K562 (cell line): ENCODE measurements around the gene TGOLN2. TPM values are rescaled to one million over a fixed set of nuclear protein-coding genes. Genes with fewer than 3 reads are reported as not detected.

Experiments used
- CBFA2T3 ChIP-seq: fragments of 450-650 bp; IDR thresholded peaks from 2 replicates; pipeline ENCODE4 v1.6.1; 2017
- CBFB ChIP-seq: sonication (generic); formaldehyde crosslinking; IDR thresholded peaks from 2 replicates; pipeline ENCODE4 v1.4.0; 2020; ENCODE audit warnings: mild to moderate bottlenecking, missing genetic modification reagents
- SMARCC2 ChIP-seq: fragments of 450-650 bp; IDR thresholded peaks from 2 replicates; pipeline ENCODE4 v1.6.1; 2017; ENCODE audit warnings: antibody characterized with exemption, moderate library complexity, mild to moderate bottlenecking, low read depth
- STAG1 ChIP-seq: sonication (generic); formaldehyde crosslinking; IDR thresholded peaks from 2 replicates; pipeline ENCODE4 v1.5.0; 2020; ENCODE audit warnings: missing genetic modification reagents, borderline replicate concordance
- ZNF507 ChIP-seq: conservative IDR thresholded peaks from 2 replicates; pipeline ENCODE4 v1.6.1; 2017; ENCODE audit warnings: missing genetic modification characterization, missing compliant biosample characterization
- polyA plus RNA-seq, 8 experiments: library from polyadenylated mRNA; depleted of rRNA in 4 of 8; stranded (reverse) in 5 of 8; unstranded in 3 of 8; fragments of >200 nt; fragmentation: Nextera tagmentation in 2 of 8; fragmentation: Illumina TruSeq in 1 of 8; extraction: Ambion mirVana in 2 of 8; extraction: Trizol in 1 of 8; gene quantifications; 2 replicates each; pipeline versions ENCODE4 v1.2.1 to v1.2.3, GENCODE V29; 2011 to 2014; ENCODE audit warnings: inconsistent platforms in 1 of 8, missing spikeins in 1 of 8
- total RNA-seq, 7 experiments: library from RNA; depleted of rRNA in 6 of 7; stranded (reverse); fragments of >200 nt in 6 of 7; fragmentation: Illumina TruSeq in 2 of 7; extraction: Trizol in 2 of 7; gene quantifications; 2 replicates each; pipeline versions ENCODE4 v1.2.1 to v1.2.3, GENCODE V29; 2011 to 2021; ENCODE audit warnings: low replicate concordance in 1 of 7
- TF ChIP-seq, protein P1 (sequence below): fragments of 450-650 bp; IDR thresholded peaks from 2 replicates; pipeline ENCODE4 v1.6.1; 2016; ENCODE audit warnings: mild to moderate bottlenecking, moderate library complexity
- TF ChIP-seq, protein P2 (sequence below): fragments of 250-450 bp; sonication (Bioruptor Pico); IDR thresholded peaks from 2 replicates; pipeline ENCODE4 v1.8.0; 2022; ENCODE audit warnings: inconsistent platforms, mild to moderate bottlenecking, moderate library complexity, borderline replicate concordance
- TF ChIP-seq, protein P3 (sequence below), 3 experiments: IDR thresholded peaks in 2 of 3; conservative IDR thresholded peaks in 1 of 3; 2 replicates each; pipeline ENCODE4 v1.5.1; 2011 to 2012; ENCODE audit warnings: low read length in 3 of 3, mild to moderate bottlenecking in 3 of 3, control low read depth in 2 of 3, improper control_type of control experiment in 1 of 3, inconsistent platforms in 1 of 3, low read depth in 1 of 3, mixed read lengths in 1 of 3, moderate library complexity in 1 of 3; ENCODE audit not compliant: insufficient read depth in 2 of 3
- TF ChIP-seq, protein P4 (sequence below): fragments of 250-450 bp; sonication (Bioruptor Pico); IDR thresholded peaks from 2 replicates; pipeline ENCODE4 v1.5.0; 2020; ENCODE audit warnings: mild to moderate bottlenecking, borderline replicate concordance

Gene TGOLN2
- total and polyA plus RNA-seq, 9 of the 15 experiments (the other 6 are each of a cell fraction or from before 2014, with no cell fraction given): 13.0 to 66.5 (median 35.9) TPM

DNA sequence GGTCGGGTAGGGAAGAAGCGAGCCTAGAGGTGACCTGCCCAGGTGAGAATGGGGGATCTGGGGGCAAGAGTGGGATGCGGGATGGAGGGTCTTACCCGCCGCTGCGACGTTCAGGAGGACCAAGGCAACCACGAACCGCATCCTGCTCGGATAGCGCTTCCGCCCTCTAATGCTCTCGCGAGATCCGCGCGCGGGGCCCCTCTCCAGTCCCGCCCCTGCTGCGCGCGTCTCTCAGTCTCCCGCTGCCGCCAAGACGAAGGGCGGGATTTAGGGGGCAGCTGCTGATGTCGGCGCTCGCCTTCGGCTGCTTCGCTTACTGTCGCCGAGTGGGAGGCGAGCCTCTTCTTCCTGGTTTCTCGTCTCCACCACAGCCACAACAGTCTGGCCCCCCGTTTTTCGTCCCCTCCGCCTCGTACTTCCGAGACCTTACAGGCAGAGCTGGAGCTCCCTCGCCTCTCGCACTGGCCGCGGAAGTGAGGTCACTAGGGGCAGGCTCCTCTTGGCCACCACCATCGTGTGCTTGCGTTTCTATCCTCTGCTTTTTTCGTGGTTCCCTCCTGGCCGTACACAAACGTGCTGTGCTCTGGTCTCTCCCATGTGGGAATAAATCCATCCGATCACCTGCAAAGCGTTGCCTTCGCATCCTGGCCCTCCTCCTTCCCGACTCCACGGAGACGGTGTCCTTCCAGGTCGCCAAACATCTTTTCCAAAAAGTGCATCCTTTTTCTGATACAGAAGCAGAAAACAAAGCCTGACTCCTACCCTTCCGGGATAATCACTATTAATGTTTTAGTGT is at the start of gene TGOLN2 (continued):
- TF ChIP-seq, protein P1, sequence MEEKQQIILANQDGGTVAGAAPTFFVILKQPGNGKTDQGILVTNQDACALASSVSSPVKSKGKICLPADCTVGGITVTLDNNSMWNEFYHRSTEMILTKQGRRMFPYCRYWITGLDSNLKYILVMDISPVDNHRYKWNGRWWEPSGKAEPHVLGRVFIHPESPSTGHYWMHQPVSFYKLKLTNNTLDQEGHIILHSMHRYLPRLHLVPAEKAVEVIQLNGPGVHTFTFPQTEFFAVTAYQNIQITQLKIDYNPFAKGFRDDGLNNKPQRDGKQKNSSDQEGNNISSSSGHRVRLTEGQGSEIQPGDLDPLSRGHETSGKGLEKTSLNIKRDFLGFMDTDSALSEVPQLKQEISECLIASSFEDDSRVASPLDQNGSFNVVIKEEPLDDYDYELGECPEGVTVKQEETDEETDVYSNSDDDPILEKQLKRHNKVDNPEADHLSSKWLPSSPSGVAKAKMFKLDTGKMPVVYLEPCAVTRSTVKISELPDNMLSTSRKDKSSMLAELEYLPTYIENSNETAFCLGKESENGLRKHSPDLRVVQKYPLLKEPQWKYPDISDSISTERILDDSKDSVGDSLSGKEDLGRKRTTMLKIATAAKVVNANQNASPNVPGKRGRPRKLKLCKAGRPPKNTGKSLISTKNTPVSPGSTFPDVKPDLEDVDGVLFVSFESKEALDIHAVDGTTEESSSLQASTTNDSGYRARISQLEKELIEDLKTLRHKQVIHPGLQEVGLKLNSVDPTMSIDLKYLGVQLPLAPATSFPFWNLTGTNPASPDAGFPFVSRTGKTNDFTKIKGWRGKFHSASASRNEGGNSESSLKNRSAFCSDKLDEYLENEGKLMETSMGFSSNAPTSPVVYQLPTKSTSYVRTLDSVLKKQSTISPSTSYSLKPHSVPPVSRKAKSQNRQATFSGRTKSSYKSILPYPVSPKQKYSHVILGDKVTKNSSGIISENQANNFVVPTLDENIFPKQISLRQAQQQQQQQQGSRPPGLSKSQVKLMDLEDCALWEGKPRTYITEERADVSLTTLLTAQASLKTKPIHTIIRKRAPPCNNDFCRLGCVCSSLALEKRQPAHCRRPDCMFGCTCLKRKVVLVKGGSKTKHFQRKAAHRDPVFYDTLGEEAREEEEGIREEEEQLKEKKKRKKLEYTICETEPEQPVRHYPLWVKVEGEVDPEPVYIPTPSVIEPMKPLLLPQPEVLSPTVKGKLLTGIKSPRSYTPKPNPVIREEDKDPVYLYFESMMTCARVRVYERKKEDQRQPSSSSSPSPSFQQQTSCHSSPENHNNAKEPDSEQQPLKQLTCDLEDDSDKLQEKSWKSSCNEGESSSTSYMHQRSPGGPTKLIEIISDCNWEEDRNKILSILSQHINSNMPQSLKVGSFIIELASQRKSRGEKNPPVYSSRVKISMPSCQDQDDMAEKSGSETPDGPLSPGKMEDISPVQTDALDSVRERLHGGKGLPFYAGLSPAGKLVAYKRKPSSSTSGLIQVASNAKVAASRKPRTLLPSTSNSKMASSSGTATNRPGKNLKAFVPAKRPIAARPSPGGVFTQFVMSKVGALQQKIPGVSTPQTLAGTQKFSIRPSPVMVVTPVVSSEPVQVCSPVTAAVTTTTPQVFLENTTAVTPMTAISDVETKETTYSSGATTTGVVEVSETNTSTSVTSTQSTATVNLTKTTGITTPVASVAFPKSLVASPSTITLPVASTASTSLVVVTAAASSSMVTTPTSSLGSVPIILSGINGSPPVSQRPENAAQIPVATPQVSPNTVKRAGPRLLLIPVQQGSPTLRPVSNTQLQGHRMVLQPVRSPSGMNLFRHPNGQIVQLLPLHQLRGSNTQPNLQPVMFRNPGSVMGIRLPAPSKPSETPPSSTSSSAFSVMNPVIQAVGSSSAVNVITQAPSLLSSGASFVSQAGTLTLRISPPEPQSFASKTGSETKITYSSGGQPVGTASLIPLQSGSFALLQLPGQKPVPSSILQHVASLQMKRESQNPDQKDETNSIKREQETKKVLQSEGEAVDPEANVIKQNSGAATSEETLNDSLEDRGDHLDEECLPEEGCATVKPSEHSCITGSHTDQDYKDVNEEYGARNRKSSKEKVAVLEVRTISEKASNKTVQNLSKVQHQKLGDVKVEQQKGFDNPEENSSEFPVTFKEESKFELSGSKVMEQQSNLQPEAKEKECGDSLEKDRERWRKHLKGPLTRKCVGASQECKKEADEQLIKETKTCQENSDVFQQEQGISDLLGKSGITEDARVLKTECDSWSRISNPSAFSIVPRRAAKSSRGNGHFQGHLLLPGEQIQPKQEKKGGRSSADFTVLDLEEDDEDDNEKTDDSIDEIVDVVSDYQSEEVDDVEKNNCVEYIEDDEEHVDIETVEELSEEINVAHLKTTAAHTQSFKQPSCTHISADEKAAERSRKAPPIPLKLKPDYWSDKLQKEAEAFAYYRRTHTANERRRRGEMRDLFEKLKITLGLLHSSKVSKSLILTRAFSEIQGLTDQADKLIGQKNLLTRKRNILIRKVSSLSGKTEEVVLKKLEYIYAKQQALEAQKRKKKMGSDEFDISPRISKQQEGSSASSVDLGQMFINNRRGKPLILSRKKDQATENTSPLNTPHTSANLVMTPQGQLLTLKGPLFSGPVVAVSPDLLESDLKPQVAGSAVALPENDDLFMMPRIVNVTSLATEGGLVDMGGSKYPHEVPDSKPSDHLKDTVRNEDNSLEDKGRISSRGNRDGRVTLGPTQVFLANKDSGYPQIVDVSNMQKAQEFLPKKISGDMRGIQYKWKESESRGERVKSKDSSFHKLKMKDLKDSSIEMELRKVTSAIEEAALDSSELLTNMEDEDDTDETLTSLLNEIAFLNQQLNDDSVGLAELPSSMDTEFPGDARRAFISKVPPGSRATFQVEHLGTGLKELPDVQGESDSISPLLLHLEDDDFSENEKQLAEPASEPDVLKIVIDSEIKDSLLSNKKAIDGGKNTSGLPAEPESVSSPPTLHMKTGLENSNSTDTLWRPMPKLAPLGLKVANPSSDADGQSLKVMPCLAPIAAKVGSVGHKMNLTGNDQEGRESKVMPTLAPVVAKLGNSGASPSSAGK: peak; percentile 87
- TF ChIP-seq CBFB (peak; percentile 57; the same call in 1 of the 2 replicates), SMARCC2 (0 out of 2 replicates have a peak, but pooled peaks have one; percentile 20), ZNF507 (tag) (no peak), STAG1 (CRISPR knock-in tag) (no peak), CBFA2T3 (no peak)
- TF ChIP-seq, protein P2, sequence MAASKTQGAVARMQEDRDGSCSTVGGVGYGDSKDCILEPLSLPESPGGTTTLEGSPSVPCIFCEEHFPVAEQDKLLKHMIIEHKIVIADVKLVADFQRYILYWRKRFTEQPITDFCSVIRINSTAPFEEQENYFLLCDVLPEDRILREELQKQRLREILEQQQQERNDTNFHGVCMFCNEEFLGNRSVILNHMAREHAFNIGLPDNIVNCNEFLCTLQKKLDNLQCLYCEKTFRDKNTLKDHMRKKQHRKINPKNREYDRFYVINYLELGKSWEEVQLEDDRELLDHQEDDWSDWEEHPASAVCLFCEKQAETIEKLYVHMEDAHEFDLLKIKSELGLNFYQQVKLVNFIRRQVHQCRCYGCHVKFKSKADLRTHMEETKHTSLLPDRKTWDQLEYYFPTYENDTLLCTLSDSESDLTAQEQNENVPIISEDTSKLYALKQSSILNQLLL (CRISPR knock-in tag): no peak
- TF ChIP-seq, protein P3, sequence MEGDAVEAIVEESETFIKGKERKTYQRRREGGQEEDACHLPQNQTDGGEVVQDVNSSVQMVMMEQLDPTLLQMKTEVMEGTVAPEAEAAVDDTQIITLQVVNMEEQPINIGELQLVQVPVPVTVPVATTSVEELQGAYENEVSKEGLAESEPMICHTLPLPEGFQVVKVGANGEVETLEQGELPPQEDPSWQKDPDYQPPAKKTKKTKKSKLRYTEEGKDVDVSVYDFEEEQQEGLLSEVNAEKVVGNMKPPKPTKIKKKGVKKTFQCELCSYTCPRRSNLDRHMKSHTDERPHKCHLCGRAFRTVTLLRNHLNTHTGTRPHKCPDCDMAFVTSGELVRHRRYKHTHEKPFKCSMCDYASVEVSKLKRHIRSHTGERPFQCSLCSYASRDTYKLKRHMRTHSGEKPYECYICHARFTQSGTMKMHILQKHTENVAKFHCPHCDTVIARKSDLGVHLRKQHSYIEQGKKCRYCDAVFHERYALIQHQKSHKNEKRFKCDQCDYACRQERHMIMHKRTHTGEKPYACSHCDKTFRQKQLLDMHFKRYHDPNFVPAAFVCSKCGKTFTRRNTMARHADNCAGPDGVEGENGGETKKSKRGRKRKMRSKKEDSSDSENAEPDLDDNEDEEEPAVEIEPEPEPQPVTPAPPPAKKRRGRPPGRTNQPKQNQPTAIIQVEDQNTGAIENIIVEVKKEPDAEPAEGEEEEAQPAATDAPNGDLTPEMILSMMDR (IDR thresholded peaks at IDR 0.05 in 2 of 3, conservative IDR thresholded peaks at IDR 0.05 in 1 of 3; ENCODE audit: insufficient read depth in 2 of 3, low read depth in 1 of 3, low read length in 3 of 3): 0 out of 6 replicates have a peak, but pooled peaks of 2 of the 3 experiments have one; percentile 3 to 14
- TF ChIP-seq, protein P4, sequence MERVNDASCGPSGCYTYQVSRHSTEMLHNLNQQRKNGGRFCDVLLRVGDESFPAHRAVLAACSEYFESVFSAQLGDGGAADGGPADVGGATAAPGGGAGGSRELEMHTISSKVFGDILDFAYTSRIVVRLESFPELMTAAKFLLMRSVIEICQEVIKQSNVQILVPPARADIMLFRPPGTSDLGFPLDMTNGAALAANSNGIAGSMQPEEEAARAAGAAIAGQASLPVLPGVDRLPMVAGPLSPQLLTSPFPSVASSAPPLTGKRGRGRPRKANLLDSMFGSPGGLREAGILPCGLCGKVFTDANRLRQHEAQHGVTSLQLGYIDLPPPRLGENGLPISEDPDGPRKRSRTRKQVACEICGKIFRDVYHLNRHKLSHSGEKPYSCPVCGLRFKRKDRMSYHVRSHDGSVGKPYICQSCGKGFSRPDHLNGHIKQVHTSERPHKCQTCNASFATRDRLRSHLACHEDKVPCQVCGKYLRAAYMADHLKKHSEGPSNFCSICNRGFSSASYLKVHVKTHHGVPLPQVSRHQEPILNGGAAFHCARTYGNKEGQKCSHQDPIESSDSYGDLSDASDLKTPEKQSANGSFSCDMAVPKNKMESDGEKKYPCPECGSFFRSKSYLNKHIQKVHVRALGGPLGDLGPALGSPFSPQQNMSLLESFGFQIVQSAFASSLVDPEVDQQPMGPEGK (CRISPR knock-in tag): no peak
